ENCODE measurements around the gene CELA2A.

DNA sequence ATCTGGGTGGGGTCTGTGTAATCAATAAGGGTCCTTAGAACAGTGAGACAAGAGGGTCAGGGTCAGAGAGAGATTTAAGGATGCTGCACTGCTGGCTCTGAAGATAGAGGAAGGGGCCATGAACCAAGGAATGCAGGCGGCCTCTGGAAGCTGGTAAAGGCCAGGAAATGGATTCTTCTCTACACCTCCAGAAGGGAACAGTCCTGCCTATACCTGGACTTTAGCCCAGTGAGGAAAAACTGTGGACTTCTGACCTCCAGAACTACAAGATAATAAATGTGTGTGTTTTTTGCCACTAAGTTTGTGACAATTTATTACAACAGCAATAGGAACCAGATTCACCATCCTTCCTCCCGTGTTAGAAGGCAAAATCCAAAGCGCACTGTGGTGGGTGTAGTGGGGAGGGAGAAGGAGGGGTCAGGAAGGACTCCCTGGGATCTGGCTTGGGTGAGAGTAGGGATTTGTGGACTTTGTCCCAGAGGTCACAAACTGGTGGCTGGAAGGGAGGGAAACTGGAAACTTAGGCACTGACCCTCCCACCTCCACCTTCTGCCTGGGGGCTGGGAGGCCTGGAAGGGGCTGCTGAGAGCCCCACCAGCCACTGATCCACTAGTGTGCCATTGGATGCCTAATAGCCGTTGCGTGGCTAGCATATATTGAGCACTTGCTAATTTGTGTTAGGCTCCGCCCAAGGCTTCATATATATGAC, 5.4 kb upstream of the CELA2A start:
- TF ChIP-seq, protein P1, sequence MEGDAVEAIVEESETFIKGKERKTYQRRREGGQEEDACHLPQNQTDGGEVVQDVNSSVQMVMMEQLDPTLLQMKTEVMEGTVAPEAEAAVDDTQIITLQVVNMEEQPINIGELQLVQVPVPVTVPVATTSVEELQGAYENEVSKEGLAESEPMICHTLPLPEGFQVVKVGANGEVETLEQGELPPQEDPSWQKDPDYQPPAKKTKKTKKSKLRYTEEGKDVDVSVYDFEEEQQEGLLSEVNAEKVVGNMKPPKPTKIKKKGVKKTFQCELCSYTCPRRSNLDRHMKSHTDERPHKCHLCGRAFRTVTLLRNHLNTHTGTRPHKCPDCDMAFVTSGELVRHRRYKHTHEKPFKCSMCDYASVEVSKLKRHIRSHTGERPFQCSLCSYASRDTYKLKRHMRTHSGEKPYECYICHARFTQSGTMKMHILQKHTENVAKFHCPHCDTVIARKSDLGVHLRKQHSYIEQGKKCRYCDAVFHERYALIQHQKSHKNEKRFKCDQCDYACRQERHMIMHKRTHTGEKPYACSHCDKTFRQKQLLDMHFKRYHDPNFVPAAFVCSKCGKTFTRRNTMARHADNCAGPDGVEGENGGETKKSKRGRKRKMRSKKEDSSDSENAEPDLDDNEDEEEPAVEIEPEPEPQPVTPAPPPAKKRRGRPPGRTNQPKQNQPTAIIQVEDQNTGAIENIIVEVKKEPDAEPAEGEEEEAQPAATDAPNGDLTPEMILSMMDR (IDR thresholded peaks at IDR 0.05) = no peak
- TF ChIP-seq POLR2A (IDR thresholded peaks at IDR 0.05) (no peak), POLR2AphosphoS5 (IDR thresholded peaks at IDR 0.05) (no peak)

All from upper lobe of left lung (tissue), 4 donors.